BE2C (cell line): Measurements from ENCODE around the gene NUP214.
A peak's percentile ranks its signal among the peaks of the same experiment; 100 is the strongest.

Experiments used
- DNase-seq: peaks from one replicate; pipeline ENCODE4 v3.0.0-alpha.2; 2020
- H3K27me3 ChIP-seq: fragments of 250-450 bp; sonication (Bioruptor Pico); 2 replicates; pipeline ENCODE4 v1.5.1; 2020; ENCODE audit warnings: mild to moderate bottlenecking
- H3K36me3 ChIP-seq: fragments of 250-450 bp; sonication (Bioruptor Pico); 2 replicates; pipeline ENCODE4 v1.5.1; 2020; ENCODE audit warnings: mild to moderate bottlenecking
- H3K4me1 ChIP-seq: fragments of 250-450 bp; sonication (Bioruptor Pico); 2 replicates; pipeline ENCODE4 v1.5.1; 2020
- H3K4me3 ChIP-seq: 2 replicates; pipeline ENCODE4 v1.5.1; 2011; ENCODE audit warnings: low read depth, low read length
- H3K9me3 ChIP-seq: fragments of 250-450 bp; sonication (Bioruptor Pico); 2 replicates; pipeline ENCODE4 v1.5.1; 2020
- TF ChIP-seq, protein P1 (sequence below): IDR thresholded peaks from 2 replicates; pipeline ENCODE4 v1.5.1; 2012; ENCODE audit warnings: mild to moderate bottlenecking, low read depth, low read length

NUP214 gene

DNA sequence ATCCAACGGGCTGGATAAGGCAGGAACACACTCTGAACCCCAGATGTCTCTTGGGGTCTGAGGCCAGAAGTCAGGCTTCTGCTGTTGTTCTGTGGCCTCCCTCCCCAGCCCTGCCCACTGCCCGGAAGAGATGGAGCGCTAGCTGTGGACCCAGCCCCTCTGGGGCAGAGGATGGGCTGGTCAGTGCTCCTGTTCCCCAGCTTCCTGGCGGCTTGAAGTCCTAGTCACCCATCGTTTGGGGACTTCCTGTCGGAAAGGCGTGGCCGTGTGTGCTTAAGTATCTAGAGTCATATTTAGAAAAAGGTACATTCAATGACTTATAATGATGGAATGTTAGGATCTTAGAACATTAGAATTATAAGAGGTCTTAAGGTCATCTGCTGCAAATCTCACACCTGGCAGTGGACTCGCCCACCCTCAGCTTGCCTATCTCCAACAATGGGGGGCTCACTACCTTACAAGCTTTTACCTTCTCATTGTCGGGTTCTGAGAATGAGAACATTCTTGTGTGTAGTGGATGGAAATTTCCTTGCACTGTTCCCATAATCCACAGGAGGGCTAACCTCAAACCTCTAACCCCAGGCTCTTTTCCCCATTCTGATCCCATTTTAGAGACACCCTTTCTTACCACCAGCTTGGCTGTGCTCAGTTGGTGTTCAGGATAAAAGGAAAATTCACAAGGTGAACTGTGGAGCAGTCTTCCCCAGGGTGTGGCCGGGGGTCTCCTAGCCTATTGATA, 42.4 kb upstream of the NUP214 start:
- TF ChIP-seq, protein P1, sequence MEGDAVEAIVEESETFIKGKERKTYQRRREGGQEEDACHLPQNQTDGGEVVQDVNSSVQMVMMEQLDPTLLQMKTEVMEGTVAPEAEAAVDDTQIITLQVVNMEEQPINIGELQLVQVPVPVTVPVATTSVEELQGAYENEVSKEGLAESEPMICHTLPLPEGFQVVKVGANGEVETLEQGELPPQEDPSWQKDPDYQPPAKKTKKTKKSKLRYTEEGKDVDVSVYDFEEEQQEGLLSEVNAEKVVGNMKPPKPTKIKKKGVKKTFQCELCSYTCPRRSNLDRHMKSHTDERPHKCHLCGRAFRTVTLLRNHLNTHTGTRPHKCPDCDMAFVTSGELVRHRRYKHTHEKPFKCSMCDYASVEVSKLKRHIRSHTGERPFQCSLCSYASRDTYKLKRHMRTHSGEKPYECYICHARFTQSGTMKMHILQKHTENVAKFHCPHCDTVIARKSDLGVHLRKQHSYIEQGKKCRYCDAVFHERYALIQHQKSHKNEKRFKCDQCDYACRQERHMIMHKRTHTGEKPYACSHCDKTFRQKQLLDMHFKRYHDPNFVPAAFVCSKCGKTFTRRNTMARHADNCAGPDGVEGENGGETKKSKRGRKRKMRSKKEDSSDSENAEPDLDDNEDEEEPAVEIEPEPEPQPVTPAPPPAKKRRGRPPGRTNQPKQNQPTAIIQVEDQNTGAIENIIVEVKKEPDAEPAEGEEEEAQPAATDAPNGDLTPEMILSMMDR, result no peak
- no peak overlapping the region for H3K4me3 ChIP-seq
- DNase-seq, result no peak
- no peaks in the 10 kb centered on the region for H3K4me1 ChIP-seq
- no peaks in the 10 kb centered on the region for H3K36me3 ChIP-seq
- H3K27me3 ChIP-seq, result no peaks in the 10 kb centered on the region
- no peaks in the 10 kb centered on the region for H3K9me3 ChIP-seq

DNA sequence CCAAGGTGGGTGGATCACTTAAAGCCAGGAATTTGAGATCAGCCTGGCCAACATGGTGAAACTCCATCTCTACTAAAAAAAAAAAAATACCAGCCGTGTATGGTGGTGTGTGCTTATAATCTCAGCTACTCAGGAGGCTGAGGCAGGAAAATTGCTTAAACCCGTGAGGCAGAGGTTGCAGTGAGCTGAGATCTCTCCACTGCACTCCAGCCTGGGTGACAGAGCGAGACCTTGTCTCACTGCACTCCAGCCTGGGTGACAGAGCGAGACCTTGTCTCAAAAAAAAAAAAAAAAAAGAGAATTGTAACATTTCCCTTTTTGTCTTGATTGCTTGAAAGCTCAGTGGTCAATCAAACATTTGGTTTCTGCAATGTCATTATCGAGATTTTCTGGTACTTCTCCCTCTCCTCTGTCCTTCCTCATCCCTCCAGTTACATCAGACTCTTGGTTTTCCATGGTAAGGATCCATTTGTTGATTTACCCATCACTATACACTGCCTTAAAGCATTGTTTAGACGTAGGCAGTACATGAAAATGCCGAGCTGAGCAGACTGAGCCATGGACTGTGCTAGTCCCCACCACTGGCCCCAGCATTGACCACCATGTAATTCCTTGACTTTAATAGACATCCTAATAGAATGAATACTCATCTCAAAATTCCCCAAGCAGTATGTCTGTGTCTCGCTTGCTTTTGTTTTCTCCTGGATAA, 40.6 kb upstream of the NUP214 start:
- H3K27me3 ChIP-seq, result no peaks in the 10 kb centered on the region
- TF ChIP-seq, protein P1, result no peak
- no peak for DNase-seq

DNA sequence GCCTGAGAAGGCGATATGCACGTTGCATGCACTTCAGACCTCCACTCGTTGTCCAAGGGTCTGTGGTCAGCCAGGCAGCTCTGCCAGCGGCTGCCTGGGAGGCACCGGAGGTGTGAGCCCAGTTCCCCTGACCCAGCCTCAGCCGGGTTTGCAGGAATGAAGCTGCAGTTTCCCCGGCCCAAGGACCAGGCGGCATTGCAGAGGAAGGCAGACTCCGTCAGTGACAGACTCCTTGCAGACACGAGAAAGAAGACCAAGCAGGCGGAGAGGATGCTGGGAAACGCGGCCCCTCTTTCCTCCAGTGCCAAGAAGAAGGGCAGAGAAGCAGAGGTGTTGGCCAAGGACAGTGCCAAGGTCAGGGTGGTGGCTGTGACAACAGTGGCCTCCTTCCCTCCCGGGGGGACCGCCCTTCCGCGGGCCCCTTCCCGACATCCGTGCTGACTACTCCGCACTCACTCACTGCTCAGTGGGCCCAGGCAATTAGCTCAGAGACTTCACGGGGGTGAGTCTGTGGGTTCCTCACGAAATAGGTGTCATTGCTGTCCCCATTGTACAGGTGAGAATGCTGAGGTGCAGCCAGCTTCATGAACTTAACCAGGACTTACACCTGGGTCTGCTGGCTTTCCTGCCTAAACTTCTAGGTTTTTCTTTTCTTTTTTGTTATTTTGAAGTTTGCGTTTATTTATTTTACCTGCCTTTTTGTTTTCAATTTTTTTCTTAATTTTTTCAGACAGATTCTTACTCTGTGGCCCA, 39.8 kb upstream of the NUP214 start:
- H3K36me3 ChIP-seq, result no peaks in the 10 kb centered on the region
- no peaks in the 10 kb centered on the region for H3K4me1 ChIP-seq
- TF ChIP-seq, protein P1, result no peak
- H3K27me3 ChIP-seq, result no peaks in the 10 kb centered on the region
- no peak for DNase-seq
- no peak overlapping the region for H3K4me3 ChIP-seq
- no peaks in the 10 kb centered on the region for H3K9me3 ChIP-seq

More for the DNA sequence above, 40.6 kb upstream of the NUP214 start:
- H3K36me3 ChIP-seq, result no peaks in the 10 kb centered on the region
- H3K4me1 ChIP-seq, result no peaks in the 10 kb centered on the region
- H3K4me3 ChIP-seq, result no peak overlapping the region
- no peaks in the 10 kb centered on the region for H3K9me3 ChIP-seq

GRCh38 chr9:131087354-131087893, 38.0 kb upstream of the NUP214 start:
- Histone ChIP-seq H3K27me3 (no peaks in the 10 kb centered on the region), H3K9me3 (no peaks in the 10 kb centered on the region), H3K4me1 (no peaks in the 10 kb centered on the region), H3K36me3 (no peaks in the 10 kb centered on the region), H3K4me3 (no peak overlapping the region)
- peak; percentile 41 for DNase-seq
- TF ChIP-seq, protein P1, result no peak

DNA sequence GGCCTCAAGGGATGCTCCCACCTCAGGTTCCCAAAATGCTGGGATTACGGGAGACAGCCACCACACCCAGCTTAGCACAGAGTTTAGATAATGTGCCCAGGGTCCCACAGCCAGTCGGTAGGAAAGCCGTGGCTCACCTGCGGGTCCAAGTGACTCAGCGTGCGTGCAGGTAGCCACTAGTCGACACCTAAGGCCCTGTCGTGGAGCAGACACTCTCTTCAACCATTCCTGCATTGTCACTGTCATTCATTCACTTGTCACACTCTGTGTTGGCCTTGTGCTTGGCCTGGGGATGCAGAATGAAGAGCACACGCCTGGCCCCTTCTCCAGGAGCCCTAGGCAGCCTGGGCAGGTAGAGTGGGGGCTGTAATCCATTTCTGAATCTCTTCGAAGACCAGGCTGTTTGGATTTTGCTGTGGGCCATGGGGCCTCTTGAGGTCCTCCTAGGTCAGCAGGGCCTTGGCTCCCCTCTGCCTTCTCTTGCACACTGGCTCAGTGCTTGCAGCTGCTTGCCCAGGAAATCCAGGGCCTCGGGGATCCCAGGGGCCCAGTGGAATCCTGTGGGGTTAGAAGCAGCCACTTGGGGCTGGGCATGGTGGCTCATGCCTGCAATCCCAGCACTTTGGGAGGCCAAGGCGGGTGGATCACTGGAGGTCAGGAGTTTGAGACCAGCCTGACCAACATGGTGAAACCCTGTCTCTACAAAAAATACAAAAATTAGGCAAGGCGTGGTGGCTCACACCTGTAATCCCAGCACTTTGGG, 35.2 kb upstream of the NUP214 start:
- H3K4me1 ChIP-seq, result no peaks in the 10 kb centered on the region
- TF ChIP-seq, protein P1, result no peak
- no peaks in the 10 kb centered on the region for H3K9me3 ChIP-seq
- H3K4me3 ChIP-seq, result no peak overlapping the region
- DNase-seq, result no peak
- no peaks in the 10 kb centered on the region for H3K36me3 ChIP-seq
- H3K27me3 ChIP-seq, result peaks cover 9% of the 10 kb centered on the region
